ENCODE results near the gene PTTG2.

- TF ChIP-seq CTCF (IDR thresholded peaks at IDR 0.05) (no peak), POLR2A (IDR thresholded peaks at IDR 0.05) (no peak)
These were observed 7.5 kb downstream of the PTTG2 start for GRCh38 chr4:37967736-37968135.
